Measurements from ENCODE around the gene RGPD6. TPM values are rescaled to one million over a fixed set of nuclear protein-coding genes. Genes with fewer than 3 reads are reported as not detected.
"Not testable (repeated sequence)": the region's sequence is repeated elsewhere in the genome, so short reads cannot be mapped to it uniquely, and the experiment has no call there.

The RGPD6 gene
- 38.4 TPM for total RNA-seq (2021; ENCODE audit: unreplicated experiment)
- 24.1 TPM for polyA plus RNA-seq (2012; ENCODE audit: insufficient read length)
- Bru-seq, nascent RNA = percentile 14 among the genes with signal in this experiment
- percentile 15 among the genes with signal in this experiment for BruChase-seq, experiment 1, labeled RNA remaining after a 2-hour chase
- BruChase-seq, experiment 2, labeled RNA remaining after a 6-hour chase = percentile 15 among the genes with signal in this experiment
- long read RNA-seq, full-length matches to known transcripts = 12 of 75 reads
- long read RNA-seq, partial matches to known transcripts = 13 of 75 reads
- long read RNA-seq, other reads (novel, unspliced or antisense) = 50 of 75 reads

DNA sequence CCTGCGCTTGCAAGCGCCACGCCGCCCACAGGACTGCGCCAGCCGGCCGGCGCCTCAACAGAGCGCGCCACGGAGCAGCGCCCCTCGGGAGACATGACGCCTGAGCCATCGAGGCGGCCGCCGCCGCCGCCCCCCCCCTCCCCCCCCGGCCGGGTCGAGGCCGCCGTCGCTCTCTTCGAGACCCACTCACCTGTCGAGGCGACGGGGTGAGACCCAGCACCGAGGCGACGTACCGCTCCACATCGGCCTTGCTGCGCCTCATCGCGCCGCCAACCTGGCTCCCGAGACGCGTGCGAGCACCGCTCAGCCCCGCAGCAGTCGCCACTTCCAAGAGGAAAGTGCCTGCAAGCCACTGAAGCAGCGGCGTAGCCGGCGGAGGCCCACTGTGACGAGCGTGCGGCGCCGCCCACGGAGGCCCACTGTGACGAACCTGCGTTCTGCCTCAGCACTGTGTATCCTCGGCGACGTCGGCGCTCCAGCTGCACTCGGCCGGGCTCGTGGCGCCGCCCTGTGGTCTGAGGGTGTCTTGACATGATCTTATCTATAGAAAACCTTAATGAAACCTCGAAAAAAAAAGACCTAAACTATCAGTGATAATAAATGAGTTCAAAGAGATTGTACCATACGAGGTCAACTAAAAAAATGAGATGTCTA, at the start of gene RGPD6:
TSS of gene RGPD6 (minus strand) at position 460 of the 654 bp plus-strand sequence. CDS start at position 262, 198 bp downstream.
- DNase-seq (ENCODE audit: low read depth, low spot score); POLR2A ChIA-PET; H3K27me3 ChIP-seq (ENCODE audit: control insufficient read depth, insufficient read depth, low read length); CTCF ChIA-PET; BruUV-seq (replicated peaks); intact Hi-C loops (cut with micrococcal nuclease; ENCODE audit: unreplicated experiment); H3K9me3 ChIP-seq (ENCODE audit: control insufficient read depth, insufficient read depth, low read depth, low read length); in situ Hi-C loops (cut with HindIII; ENCODE audit: low pct_unique_long_range_greater_than_20kb, low sequenced_read_pairs); H3K36me3 ChIP-seq (ENCODE audit: control insufficient read depth, insufficient read depth, low read length); H3K4me3 ChIP-seq (ENCODE audit: low read depth in 2 of 2, low read length in 2 of 2); H3K4me1 ChIP-seq (ENCODE audit: control insufficient read depth, insufficient read depth, low read length); H3K27ac ChIP-seq (ENCODE audit: low read length): not testable (repeated sequence)
- peak; percentile 82 for ATAC-seq

DNA sequence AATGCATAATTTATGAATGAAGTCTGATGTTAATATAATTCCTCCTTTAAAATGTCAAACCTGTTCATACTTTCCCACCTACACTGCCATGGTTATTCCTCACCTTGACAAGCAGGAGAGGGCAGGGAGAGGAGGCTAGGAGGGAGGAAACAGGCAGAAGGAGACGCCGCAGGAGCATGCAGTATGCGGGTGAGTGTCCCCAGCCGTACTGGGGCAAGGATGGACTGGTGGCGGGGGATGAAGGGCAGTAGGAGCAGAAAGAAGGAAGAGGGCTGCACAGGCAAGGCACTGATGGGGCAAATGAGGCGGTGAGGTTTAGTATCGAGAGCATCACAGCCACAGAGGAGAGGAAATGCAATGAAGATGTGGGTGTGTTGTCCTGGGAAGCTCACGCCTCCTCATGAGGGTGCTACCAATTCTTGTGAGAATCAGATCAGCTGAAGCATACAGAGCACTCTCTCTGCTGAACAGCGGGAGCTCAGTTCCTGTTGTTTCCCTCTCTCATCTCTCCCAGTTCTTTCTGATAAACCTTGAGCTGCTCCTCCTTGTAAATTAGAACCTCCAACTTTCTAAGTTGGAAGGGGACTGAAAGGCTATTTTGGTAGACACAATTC, 42.4 kb upstream of the RGPD6 start:
- ATAC-seq = peak; percentile 82
- in situ Hi-C loops (cut with HindIII; ENCODE audit: low pct_unique_long_range_greater_than_20kb, low sequenced_read_pairs); H3K4me3 ChIP-seq (ENCODE audit: low read depth in 2 of 2, low read length in 2 of 2); H3K27ac ChIP-seq (ENCODE audit: low read length); intact Hi-C loops (cut with micrococcal nuclease; ENCODE audit: unreplicated experiment); H3K9me3 ChIP-seq (ENCODE audit: control insufficient read depth, insufficient read depth, low read depth, low read length); CTCF ChIA-PET; DNase-seq (ENCODE audit: low read depth, low spot score); H3K36me3 ChIP-seq (ENCODE audit: control insufficient read depth, insufficient read depth, low read length); H3K4me1 ChIP-seq (ENCODE audit: control insufficient read depth, insufficient read depth, low read length); BruUV-seq (replicated peaks); POLR2A ChIA-PET; H3K27me3 ChIP-seq (ENCODE audit: control insufficient read depth, insufficient read depth, low read length): not testable (repeated sequence)

DNA sequence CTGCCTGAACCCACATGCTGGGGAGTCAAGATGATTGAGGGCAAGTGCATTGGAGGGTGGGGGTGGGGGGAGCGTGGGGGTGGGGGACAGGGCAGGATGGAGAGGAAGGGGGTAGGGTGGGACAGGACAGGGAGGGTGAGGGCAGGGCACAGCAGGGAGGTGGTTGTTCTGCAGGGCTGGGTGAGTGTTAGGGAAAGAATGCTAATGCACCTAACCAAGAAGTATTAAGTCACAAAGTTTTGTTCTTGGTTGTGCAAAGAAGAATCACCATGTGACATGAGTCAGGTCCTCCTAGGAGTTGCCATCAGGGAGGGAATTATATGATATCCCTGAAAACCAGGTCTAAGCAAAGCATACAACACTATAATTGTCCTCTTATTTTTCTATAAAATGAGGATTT, 36.9 kb upstream of the RGPD6 start:
- ATAC-seq; H3K9me3 ChIP-seq (ENCODE audit: control insufficient read depth, insufficient read depth, low read depth, low read length); POLR2A ChIA-PET; DNase-seq (ENCODE audit: low read depth, low spot score); H3K4me3 ChIP-seq (ENCODE audit: low read depth in 2 of 2, low read length in 2 of 2); H3K4me1 ChIP-seq (ENCODE audit: control insufficient read depth, insufficient read depth, low read length); H3K36me3 ChIP-seq (ENCODE audit: control insufficient read depth, insufficient read depth, low read length); H3K27ac ChIP-seq (ENCODE audit: low read length); CTCF ChIA-PET; H3K27me3 ChIP-seq (ENCODE audit: control insufficient read depth, insufficient read depth, low read length); BruUV-seq (replicated peaks); intact Hi-C loops (cut with micrococcal nuclease; ENCODE audit: unreplicated experiment); in situ Hi-C loops (cut with HindIII; ENCODE audit: low pct_unique_long_range_greater_than_20kb, low sequenced_read_pairs): not testable (repeated sequence)

DNA sequence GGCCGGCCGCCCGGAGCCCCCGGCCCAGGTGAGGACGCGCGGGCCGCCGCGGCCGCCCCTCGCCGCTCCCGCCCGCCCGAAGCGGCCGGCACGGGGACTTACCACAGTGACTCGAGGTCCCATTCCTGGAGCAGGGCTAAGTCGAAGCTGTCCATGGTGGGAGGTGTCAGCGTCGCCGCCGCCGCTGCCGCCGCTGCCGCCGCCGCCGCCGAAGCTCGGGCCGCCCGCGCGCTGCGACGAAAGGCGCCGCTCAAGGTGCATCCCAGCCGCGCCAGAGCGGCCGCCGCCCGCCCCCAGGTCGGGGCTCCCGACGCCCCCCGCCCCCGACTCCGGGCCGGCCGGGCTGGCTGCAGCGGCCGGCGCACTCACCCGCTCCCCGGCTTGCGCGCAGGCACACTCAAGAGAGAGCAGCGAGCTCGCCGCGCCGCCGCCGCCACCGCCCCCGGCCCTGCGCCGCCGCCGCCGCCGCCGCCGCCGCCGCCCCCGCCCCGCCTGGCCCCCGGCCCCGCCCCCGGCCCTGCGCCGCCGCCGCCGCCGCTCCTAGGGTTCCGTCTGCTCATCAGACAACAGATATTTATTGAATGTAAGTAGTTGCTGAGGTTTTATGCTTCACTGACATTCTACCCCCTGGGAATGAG, 33.7 kb upstream of the RGPD6 start:
- POLR2A ChIA-PET; H3K4me1 ChIP-seq (ENCODE audit: control insufficient read depth, insufficient read depth, low read length); CTCF ChIA-PET; intact Hi-C loops (cut with micrococcal nuclease; ENCODE audit: unreplicated experiment); BruUV-seq (replicated peaks); H3K27me3 ChIP-seq (ENCODE audit: control insufficient read depth, insufficient read depth, low read length); H3K27ac ChIP-seq (ENCODE audit: low read length); in situ Hi-C loops (cut with HindIII; ENCODE audit: low pct_unique_long_range_greater_than_20kb, low sequenced_read_pairs); DNase-seq (ENCODE audit: low read depth, low spot score); H3K9me3 ChIP-seq (ENCODE audit: control insufficient read depth, insufficient read depth, low read depth, low read length); H3K36me3 ChIP-seq (ENCODE audit: control insufficient read depth, insufficient read depth, low read length): not testable (repeated sequence)
- H3K4me3 ChIP-seq (ENCODE audit: low read depth in 2 of 2, low read length in 2 of 2) = 0 out of 4 replicates have a peak overlapping the region, but pooled peaks of 1 of the 2 experiments have one; percentile 14
- ATAC-seq = peak; percentile 91

DNA sequence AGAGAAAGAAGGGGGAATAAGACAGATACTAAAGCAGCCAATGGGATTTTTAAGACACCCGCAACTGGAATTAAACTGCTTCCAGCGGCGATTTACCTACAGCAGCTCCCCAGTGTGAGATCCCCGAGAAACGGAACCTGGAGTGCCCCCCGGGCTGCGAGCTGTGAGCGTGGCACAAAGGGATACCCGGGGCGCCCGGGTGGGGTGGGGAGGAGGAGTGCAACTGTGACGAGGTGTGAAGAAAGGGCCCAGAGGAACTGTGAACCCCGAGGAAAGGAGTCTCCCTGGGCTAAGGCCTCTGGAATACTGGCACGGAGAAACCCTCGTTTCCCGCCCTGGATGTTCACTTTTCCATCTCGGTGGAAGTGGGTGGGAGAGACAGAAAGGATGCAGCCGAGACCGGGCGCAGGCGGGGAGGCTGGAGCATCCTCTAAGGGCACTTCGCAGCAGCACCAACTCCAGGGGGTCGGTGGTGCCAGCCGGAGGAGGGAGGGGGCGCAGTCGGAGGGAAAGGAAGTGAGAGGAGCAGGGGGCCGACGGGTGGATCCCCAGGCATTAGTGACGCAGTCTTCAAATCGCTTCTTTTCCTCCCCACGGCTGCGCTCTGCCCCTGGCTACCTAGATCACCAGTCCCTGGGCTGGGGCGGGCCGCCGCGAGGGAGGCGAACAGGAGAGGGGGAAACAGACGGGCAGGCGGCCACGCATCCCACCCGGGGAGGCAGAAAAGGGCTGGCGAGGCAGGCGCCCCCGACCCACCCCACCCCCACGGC, 33.0 kb upstream of the RGPD6 start:
- BruUV-seq (replicated peaks); H3K27me3 ChIP-seq (ENCODE audit: control insufficient read depth, insufficient read depth, low read length); CTCF ChIA-PET; H3K36me3 ChIP-seq (ENCODE audit: control insufficient read depth, insufficient read depth, low read length); H3K4me1 ChIP-seq (ENCODE audit: control insufficient read depth, insufficient read depth, low read length); POLR2A ChIA-PET; intact Hi-C loops (cut with micrococcal nuclease; ENCODE audit: unreplicated experiment); H3K9me3 ChIP-seq (ENCODE audit: control insufficient read depth, insufficient read depth, low read depth, low read length); in situ Hi-C loops (cut with HindIII; ENCODE audit: low pct_unique_long_range_greater_than_20kb, low sequenced_read_pairs); DNase-seq (ENCODE audit: low read depth, low spot score); H3K27ac ChIP-seq (ENCODE audit: low read length): not testable (repeated sequence)
- peak overlapping the region; percentile 12 to 29; a peak in 1 of 4 replicates for H3K4me3 ChIP-seq (ENCODE audit: low read depth in 2 of 2, low read length in 2 of 2)
- ATAC-seq = peak; percentile 90

DNA sequence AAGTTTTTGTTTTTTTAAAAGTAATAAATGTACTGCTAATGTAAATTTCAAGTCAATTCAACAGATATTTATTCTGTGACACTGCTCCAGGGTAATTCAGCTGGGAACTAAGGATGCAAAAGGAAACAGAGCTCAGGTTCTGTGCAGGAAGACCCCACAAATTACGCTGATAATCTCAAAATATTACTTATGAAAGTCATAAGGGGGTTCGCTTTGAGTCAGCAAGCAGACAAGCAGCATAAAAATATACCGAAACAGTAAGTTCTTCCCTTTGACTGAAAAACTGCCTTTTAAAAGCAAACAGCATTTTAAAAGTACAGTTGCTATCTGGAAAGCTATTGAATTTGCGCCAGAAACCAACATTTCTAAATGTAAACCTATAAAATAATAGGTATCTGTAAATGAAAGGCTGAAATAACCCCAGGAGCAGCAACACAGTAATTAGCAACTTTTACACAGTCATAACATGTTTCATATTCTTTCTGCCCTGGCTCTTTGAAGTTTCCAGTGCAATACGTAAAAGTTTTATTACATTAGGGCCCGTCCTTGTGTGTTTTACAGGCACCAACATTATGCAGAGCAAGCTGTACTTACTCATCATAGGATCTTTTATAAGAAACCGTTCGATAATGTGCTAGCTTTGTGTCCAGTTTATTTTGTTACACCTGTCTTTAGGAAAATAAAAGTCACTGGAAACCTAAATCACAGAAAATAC, 31.9 kb upstream of the RGPD6 start:
- ATAC-seq; H3K4me1 ChIP-seq (ENCODE audit: control insufficient read depth, insufficient read depth, low read length); H3K27ac ChIP-seq (ENCODE audit: low read length); CTCF ChIA-PET; H3K36me3 ChIP-seq (ENCODE audit: control insufficient read depth, insufficient read depth, low read length); DNase-seq (ENCODE audit: low read depth, low spot score); in situ Hi-C loops (cut with HindIII; ENCODE audit: low pct_unique_long_range_greater_than_20kb, low sequenced_read_pairs); H3K4me3 ChIP-seq (ENCODE audit: low read depth in 2 of 2, low read length in 2 of 2); intact Hi-C loops (cut with micrococcal nuclease; ENCODE audit: unreplicated experiment); H3K9me3 ChIP-seq (ENCODE audit: control insufficient read depth, insufficient read depth, low read depth, low read length); POLR2A ChIA-PET; H3K27me3 ChIP-seq (ENCODE audit: control insufficient read depth, insufficient read depth, low read length): not testable (repeated sequence)
- BruUV-seq (replicated peaks) = TSS peak; percentile 64

Data from Panc1 (cell line).